Right atrium auricular region (tissue), 2 donors: ENCODE results near the gene NRIP1. TPM values are rescaled to one million over a fixed set of nuclear protein-coding genes. Genes with fewer than 3 reads are reported as not detected.

Experiments
- DNase-seq: peaks from one replicate; pipeline ENCODE4 v3.0.0-alpha.2; 2019; ENCODE audit warnings: low spot score
- H3K27ac ChIP-seq, 2 donors: fragments of 200-600 bp; sonication (generic); 1 replicate in 1 of 2; 2 replicates in 1 of 2; pipeline ENCODE4 v1.5.1; 2016 to 2019
- H3K27me3 ChIP-seq, 2 donors: fragments of 200-600 bp; sonication (generic); one replicate each; pipeline versions ENCODE4 v1.5.1 to v1.6.0; 2017 to 2019
- H3K36me3 ChIP-seq: fragments of 200-600 bp; sonication (generic); one replicate; pipeline ENCODE4 v1.5.1; 2016
- H3K4me1 ChIP-seq, 2 donors: fragments of 200-600 bp; sonication (generic); one replicate each; pipeline versions ENCODE4 v1.5.1 to v1.6.0; 2017 to 2019
- H3K4me3 ChIP-seq, 2 donors: fragments of 200-600 bp; sonication (generic); 1 replicate in 1 of 2; 2 replicates in 1 of 2; pipeline ENCODE4 v1.5.1; 2017 to 2019; ENCODE audit warnings: mild to moderate bottlenecking in 1 of 2, moderate library complexity in 1 of 2
- H3K9me3 ChIP-seq, 2 donors: fragments of 200-600 bp; sonication (generic); one replicate each; pipeline ENCODE4 v1.5.1; 2019
- CTCF ChIP-seq, 2 donors: fragments of 200-600 bp; sonication (generic); IDR thresholded peaks; one replicate each; pipeline ENCODE4 v1.5.1; 2019; ENCODE audit warnings: antibody characterized with exemption in 2 of 2
- total RNA-seq, 2 donors: library from RNA; depleted of rRNA; stranded (reverse); fragments of >200 nt; gene quantifications; one replicate each; pipeline ENCODE4 v1.1.0, GENCODE V29; 2016

Gene NRIP1
- total RNA-seq, 2 donors from 2014 or later: 15.5 to 16.0 TPM

DNA sequence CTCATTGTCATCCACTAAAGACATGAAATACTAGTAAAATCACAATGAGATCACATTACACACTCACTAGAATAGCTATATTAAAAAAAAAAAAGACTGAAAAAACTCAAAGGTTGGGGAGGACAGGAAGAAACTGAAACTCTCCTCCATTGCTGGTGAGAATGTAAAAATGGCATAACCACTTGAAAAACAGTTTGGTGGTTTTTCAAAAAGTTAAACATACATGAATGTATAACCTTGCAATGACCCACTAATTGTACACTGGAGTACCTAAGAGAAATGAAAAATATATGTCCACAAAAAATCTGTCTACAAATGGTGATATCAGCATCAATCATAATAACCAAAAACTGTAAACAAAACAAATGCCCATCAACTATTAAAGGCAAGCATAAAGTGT lies 44.0 kb downstream of the NRIP1 start:
- Histone ChIP-seq H3K4me3 (no peak overlapping the region), H3K9me3 (no peaks in the 10 kb centered on the region), H3K27me3 (no peaks in the 10 kb centered on the region), H3K27ac (no peak overlapping the region), H3K4me1 (no peaks in the 10 kb centered on the region), H3K36me3 (no peaks in the 10 kb centered on the region)
- TF ChIP-seq CTCF (IDR thresholded peaks at IDR 0.05): no peak
- DNase-seq: no peak

- Histone ChIP-seq H3K4me1 (no peaks in the 10 kb centered on the region), H3K27ac (no peak overlapping the region), H3K36me3 (no peaks in the 10 kb centered on the region), H3K4me3 (no peak overlapping the region), H3K27me3 (no peaks in the 10 kb centered on the region), H3K9me3 (no peaks in the 10 kb centered on the region)
- DNase-seq: no peak
- no peak for TF ChIP-seq CTCF (IDR thresholded peaks at IDR 0.05)
Observed at GRCh38 chr21:15018382-15018781, 46.4 kb downstream of the NRIP1 start.

DNA sequence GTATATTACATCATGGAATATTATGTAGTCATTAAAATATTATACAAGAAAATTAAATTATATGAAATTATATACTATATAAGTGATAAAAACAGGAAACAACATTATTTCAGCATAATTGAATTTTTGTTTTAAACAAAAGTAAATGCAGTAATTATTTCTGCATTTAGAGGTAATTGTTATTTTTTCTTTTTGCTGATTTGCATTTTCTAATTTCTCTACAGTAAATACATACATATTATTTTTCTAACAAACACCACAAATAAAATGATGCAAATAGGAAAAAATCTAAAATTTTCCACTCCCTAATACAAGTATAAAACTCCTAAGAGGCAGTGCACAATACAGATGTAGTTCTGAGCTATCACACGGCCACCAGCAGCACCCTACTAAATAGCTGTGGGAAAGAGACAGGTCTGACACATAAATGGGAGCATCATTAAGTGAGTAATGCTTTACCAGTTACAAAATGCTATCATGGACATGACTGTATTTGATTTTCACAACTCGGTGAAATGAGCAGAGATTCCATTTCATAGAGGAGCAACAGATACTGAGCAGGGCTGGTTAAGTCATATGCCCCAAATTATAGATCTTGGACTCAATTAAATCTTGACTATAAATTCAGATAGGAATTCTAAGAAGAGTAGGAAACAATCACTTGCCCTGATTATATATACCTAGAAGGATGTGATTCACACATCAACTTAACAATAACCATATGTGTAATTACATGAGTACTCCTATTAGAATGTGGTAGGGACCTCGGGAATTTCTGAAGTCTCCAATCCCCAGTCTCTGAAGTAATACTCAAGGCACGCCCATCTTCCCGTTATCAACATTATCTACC lies 49.0 kb downstream of the NRIP1 start:
- no peaks in the 10 kb centered on the region for H3K9me3 ChIP-seq
- no peak overlapping the region for H3K27ac ChIP-seq
- no peaks in the 10 kb centered on the region for H3K4me1 ChIP-seq
- H3K27me3 ChIP-seq: no peaks in the 10 kb centered on the region
- DNase-seq: no peak
- TF ChIP-seq CTCF (IDR thresholded peaks at IDR 0.05): no peak
- no peaks in the 10 kb centered on the region for H3K36me3 ChIP-seq
- H3K4me3 ChIP-seq: no peak overlapping the region

- Histone ChIP-seq H3K9me3 (no peaks in the 10 kb centered on the region), H3K4me3 (no peak overlapping the region)
- no peak for TF ChIP-seq CTCF (IDR thresholded peaks at IDR 0.05)
Observed at GRCh38 chr21:15014221-15014620, 50.6 kb downstream of the NRIP1 start.

DNA sequence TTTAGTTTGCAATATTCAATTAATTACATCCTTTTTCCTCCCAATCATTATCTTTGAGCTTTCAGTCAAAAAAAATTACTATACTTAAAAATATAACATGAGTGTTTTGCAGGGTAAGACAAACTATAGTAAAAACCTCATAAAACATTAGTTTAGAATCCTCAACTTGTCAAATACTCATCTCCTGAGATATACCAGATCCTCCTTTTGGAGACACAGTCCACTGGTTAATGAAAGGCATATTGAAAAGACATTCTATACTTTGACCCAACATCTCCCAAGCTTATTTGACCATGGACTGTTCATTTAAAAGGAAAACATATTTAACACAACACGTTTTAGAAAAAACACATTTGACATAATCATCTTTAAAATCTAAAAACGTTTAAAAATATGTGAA lies 52.8 kb downstream of the NRIP1 start:
- H3K4me3 ChIP-seq: no peak overlapping the region
- no peak for DNase-seq
- H3K36me3 ChIP-seq: no peaks in the 10 kb centered on the region
- H3K27me3 ChIP-seq: no peaks in the 10 kb centered on the region
- H3K27ac ChIP-seq: no peak overlapping the region
- no peak for TF ChIP-seq CTCF (IDR thresholded peaks at IDR 0.05)
- H3K9me3 ChIP-seq: no peaks in the 10 kb centered on the region
- H3K4me1 ChIP-seq: peaks cover 0 to 4% of the 10 kb centered on the region in 2 donors

More at GRCh38 chr21:15014221-15014620, 50.6 kb downstream of the NRIP1 start:
- no peak overlapping the region for H3K27ac ChIP-seq
- H3K36me3 ChIP-seq: no peaks in the 10 kb centered on the region
- no peaks in the 10 kb centered on the region for H3K27me3 ChIP-seq
- no peaks in the 10 kb centered on the region for H3K4me1 ChIP-seq
- DNase-seq: no peak

- peaks cover 0 to 16% of the 10 kb centered on the region in 2 donors for H3K4me1 ChIP-seq
- TF ChIP-seq CTCF (IDR thresholded peaks at IDR 0.05): no peak
- no peaks in the 10 kb centered on the region for H3K9me3 ChIP-seq
- H3K27ac ChIP-seq: no peak overlapping the region
- H3K36me3 ChIP-seq: no peaks in the 10 kb centered on the region
- no peaks in the 10 kb centered on the region for H3K27me3 ChIP-seq
- no peak overlapping the region for H3K4me3 ChIP-seq
- no peak for DNase-seq
Observed at GRCh38 chr21:15010645-15011044, 54.2 kb downstream of the NRIP1 start.
